HG02623 (cell line): ENCODE data around the gene SERPINA1.
"Not testable (repeated sequence)": the region's sequence is repeated elsewhere in the genome, so short reads cannot be mapped to it uniquely, and the experiment has no call there.

Experiments
- ATAC-seq: cut with Tn5 transposase; IDR thresholded peaks from one replicate; pipeline ENCODE4 v1.9.1; 2021; ENCODE audit warnings: moderate library complexity; ENCODE audit not compliant: unreplicated experiment

Gene SERPINA1

DNA sequence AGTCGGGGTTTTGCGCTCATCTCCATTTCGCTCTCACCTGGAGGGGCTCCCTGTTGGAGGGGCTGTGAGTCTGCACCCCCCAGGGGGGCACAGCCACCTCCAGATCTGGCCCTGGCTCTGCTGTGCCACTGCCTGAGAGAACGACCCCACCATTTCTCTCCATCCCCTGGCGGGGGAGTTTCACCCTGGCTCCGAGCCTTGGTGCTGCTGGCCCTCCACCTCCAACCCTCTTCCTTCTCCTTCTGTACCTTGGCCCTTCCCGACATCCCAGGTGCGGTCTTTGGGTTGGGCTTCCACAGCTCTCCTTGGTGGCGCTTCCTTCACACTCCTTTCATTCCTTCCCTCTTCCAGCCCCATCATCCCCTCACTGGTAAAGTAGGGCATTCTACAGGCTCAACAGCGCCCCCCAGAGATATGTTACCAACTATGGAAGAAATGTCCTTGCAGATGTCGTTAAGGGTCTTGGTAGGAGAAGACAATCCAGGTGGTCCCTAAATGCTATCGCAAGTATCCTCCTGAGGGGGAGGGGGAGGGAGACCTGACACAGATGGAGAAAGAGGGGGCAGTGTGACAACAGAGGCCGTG, 16.3 kb downstream of the SERPINA1 start:
- no peak for ATAC-seq

DNA sequence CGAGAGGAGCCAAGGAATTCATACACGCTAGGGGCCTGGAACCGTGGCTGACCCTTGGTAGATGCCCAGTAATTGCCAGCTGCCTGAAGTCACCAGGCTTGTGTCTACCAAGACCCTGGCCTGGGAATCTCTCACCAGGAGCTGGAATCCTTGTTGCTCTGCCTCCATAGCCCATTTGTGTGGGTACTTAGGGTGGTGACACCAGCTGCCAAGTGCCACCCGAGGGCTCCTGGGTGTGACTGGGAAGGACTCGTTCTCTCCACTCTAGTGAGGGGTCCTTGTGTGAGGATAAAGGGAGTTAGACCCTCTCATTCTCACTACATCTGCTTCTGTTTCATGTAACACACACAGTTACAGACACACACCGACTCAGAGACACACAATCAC, 17.9 kb downstream of the SERPINA1 start:
- ATAC-seq: no peak

DNA sequence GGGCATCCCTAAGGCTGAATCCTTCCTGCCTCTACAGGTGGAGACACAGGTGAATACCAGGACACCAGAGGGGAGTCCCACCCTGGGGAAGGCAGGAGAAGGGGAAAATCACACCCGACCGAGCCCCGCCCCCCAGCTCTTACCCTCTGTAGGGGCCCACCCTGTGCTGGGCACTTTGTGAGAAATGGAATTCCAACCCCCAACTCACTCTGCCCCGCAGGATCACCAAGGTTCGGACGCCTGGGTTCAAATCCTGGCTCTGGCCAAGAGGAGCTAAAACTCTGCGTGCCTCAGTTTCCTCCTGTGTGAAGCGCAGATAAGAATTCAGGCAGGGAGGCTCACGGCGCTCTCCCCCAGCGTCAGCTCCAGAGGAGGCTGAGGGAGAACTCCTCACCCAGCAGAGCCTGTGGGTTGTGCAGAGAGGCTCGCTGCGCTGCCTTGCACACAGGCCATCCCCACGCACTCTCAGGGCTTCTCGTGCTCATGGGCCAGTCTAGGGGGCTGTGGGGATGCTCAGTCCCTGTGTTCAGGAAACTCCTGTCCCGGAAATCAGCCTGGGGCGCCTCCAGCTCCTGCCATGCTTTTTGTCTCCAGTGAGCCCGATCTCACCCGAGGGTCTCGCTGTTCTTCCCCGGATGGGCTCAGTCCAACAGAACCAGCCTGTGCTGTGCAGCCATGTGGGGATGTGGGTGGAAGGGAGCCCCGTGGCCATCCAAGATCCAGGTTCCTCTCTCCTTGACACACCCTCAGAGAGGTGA, 18.5 kb downstream of the SERPINA1 start:
- not testable (repeated sequence) for ATAC-seq

DNA sequence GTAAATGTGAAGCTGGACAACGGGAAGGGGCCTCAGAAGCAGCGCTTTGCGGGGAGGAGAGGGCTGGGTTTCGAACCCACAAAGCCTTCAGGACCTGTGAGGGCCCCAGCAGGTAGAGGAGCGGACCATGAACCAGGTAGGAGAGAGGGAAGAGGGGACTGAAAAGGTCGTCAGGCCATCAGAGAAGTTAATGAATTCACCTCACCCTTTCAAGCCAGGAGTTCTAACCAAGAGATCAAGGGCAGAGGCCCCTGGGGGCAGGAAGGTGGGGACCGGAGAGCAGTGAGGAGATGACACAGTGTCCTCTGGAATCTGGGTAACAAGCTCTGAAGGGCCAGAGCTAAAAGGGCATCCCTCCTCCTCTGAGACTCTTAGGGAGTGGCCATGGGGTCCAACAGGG, 19.4 kb downstream of the SERPINA1 start:
- ATAC-seq: no peak

GRCh38 chr14:94368243-94368590, 20.2 kb downstream of the SERPINA1 start:
- ATAC-seq: no peak

DNA sequence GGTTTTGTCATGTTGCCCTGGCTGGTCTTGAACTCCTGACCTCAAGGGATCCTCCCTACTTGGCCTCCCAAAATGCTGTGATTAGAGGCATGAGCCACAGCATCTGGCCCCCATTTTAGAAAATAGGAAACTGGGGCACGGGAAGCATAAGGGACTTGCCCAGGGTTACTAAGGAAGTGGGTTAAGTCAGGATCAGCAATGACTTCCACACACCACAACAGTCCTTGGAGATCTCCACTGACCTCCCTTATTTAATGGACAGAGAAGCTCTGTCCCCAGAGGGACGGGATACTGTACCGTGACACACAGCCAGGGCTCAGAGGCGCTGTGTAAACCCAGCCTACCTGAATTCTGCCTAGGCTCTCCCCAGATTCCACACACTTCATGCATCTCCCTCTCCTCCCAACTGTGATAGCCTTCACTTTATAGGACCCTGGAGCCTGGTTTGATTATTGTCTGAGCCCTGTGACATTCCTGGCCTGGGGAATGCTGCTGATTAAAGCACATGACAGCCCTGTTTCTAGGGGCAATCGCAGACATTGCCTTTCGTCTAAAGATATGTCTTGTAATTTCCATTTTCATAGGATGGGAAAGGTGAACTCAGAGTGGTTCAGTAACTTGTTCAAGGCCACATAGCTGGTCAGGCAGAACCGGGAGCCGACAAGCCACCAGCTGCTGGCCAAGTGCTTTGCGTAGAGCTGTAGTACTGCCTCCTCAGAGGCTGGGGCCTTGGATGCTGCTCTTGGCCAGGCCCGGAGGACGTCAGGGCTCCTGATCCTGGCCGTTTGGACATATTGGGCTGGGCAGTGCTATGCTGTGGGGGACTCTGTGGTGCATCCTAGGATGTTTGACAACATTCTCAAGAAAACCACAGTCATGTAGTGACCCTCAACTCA, 20.8 kb downstream of the SERPINA1 start:
- no peak for ATAC-seq

- ATAC-seq: no peak
Observed at GRCh38 chr14:94366146-94366915, 22.1 kb downstream of the SERPINA1 start, which contains the start of gene SERPINA2. SERPINA2 (minus strand) TSS chr14:94366698.

GRCh38 chr14:94365624-94366023, 22.8 kb downstream of the SERPINA1 start:
- no peak for ATAC-seq

GRCh38 chr14:94364964-94365363, 23.4 kb downstream of the SERPINA1 start:
- no peak for ATAC-seq

- no peak for ATAC-seq
Observed at GRCh38 chr14:94364037-94364436, 24.4 kb downstream of the SERPINA1 start.

DNA sequence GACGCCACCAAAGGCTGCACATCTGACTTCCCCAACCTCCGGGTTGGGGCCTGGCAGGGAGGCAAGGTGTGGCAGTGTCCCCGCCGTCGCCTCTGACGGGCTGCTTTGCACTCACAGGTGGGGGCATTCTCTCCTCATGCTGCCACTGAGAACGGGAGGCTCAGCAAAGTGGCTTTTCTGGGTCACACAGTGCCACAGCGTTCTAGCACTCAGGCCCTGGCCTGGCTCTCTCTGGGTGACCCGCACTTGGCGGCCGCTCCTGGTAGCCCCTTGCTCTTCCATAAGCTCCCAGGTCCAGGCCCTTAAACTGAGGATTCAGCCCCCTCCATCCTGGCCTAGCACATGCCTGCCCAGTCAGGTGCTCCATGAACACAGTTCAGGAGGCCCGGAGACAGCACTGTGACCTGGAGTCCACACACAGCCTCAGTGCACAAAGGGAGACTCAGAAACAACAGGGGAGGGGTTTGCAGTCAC, 25.2 kb downstream of the SERPINA1 start:
- no peak for ATAC-seq

- ATAC-seq: no peak
Observed at GRCh38 chr14:94362614-94363133, 25.7 kb downstream of the SERPINA1 start.

DNA sequence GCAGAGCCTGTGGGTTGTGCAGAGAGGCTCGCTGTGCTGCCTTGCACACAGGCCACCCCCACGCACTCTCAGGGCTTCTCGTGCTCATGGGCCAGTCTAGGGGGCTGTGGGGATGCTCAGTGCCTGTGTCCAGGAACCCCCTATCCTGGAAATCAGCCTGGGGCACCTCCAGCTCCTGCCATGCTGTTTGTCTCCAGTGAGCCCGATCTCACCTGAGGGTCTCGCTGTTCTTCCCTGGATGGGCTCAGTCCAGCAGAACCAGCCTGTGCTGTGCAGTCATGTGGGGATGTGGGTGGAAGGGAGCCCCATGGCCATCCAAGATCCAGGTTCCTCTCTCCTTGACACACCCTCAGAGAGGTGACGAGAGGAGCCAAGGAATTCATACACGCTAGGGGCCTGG, 26.7 kb downstream of the SERPINA1 start:
- ATAC-seq: no peak

DNA sequence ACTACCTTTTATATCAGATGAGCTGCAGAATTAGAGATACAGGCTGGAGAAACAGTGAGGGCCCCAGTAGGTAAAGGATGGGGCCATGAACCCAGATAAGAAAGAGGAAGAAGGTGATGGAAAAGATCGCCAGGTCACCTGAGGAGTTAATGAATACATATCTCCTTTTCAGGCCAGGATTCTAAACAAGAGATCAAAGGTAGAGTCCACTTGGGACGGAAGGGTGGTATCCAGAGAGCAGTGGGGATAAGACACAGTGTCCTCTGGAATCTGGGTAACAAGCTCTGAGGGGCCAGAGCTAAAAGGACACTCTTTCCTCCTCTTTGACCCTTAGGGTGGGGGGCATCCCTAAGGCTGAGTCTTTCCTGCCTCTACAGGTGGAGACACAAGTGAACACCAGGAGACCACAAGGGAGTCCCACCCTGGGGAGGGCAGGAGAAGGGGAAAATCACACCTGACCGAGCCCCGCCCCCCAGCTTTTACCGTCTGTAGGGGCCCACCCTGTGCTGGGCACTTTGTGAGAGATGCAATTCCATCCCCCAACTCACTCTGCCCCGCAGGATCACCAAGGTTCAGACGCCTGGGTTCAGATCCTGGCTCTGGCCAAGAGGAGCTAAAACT, 27.3 kb downstream of the SERPINA1 start:
- no peak for ATAC-seq

GRCh38 chr14:94357166-94357565, 31.2 kb downstream of the SERPINA1 start:
- no peak for ATAC-seq

DNA sequence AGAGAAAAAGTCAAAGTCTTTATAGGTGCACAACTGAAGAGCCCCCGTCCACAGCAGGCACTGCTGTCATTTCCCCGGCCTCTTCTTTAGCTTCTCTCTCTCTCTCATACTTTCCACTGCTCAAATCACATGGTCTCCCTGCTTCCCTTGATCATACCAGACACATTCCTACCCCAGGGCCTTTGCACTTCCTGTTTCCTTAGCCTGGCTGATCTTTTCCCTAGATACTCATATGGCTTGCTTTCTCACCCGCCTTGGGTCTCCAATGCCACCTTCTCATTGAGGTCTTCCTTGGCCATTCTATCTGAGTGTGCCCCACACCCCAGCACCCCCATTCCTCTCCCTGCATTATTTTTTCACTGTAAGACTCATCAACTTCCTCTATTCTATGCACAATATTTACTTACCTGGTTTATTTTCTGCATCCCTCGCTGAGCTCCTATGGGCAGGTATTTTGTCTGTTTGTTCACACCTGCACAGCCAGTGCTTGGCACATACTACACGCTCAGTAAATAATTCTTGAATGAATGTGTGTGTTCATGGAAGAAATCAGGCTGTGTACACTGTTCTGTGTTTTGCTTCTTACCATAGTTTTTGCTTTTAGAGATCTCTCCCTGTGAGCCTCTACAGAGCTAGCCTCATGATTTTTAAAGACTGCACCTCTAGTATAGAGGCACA, 31.9 kb downstream of the SERPINA1 start:
- no peak for ATAC-seq

DNA sequence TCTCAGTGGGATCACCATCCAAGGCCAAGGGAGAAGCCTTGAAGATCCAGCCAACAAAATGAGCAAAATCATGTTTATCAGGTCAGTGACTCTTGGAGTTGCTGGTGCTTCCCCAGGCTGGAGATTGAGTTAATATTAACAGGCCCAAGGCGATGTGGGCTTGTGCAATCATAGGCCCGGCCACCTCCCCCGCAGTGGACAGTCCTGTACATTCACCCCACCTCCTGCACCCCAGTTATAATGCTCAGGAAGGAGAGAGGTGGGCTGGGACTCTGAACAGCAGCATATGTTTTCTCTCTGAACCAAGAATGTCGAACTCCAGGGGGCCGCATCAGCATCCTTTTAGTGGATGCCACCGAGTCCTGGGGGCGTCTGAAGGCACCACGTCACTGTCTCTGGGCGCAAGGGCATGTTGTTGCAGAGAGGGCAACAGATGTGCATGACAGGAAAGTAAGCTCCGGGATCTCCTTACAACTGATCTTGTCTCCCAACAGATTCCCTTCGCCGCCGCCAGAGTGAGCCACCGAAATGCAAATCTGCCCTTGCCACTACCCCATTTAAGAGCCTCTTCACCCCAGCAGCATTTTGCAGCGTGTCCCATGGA, 33.1 kb downstream of the SERPINA1 start:
- ATAC-seq: no peak

GRCh38 chr14:94354638-94355185, 33.7 kb downstream of the SERPINA1 start:
- no peak for ATAC-seq

GRCh38 chr14:94354190-94354589, 34.2 kb downstream of the SERPINA1 start:
- not testable (repeated sequence) for ATAC-seq
